GM10847 (cell line): ENCODE data around the gene MINDY2.

Experiments
- POLR2A ChIP-seq: IDR thresholded peaks from 2 replicates; pipeline ENCODE4 v1.6.1; 2011; ENCODE audit not compliant: insufficient read length; ENCODE audit errors: extremely low read depth

Gene MINDY2

GRCh38 chr15:58854593-58854992 is 83.5 kb downstream of the MINDY2 start:
- TF ChIP-seq POLR2A = no peak

GRCh38 chr15:58856086-58856485 is 85.0 kb downstream of the MINDY2 start:
- TF ChIP-seq POLR2A = no peak

GRCh38 chr15:58862326-58862725 is 91.2 kb downstream of the MINDY2 start:
- TF ChIP-seq POLR2A = no peak

GRCh38 chr15:58864602-58865424 is 93.7 kb downstream of the MINDY2 start:
- no peak for TF ChIP-seq POLR2A

- TF ChIP-seq POLR2A = no peak
Measured at GRCh38 chr15:58865425-58865880, 94.4 kb downstream of the MINDY2 start.

- TF ChIP-seq POLR2A = no peak
Measured at GRCh38 chr15:58867926-58868325, 96.8 kb downstream of the MINDY2 start.

- TF ChIP-seq POLR2A = no peak
Measured at GRCh38 chr15:58870451-58870850, 99.3 kb downstream of the MINDY2 start.

GRCh38 chr15:58873267-58873666 is 102.2 kb downstream of the MINDY2 start:
- no peak for TF ChIP-seq POLR2A

GRCh38 chr15:58875343-58875742 is 104.2 kb downstream of the MINDY2 start:
- TF ChIP-seq POLR2A = no peak

GRCh38 chr15:58876306-58877106 is 105.4 kb downstream of the MINDY2 start:
- TF ChIP-seq POLR2A = no peak

- TF ChIP-seq POLR2A = no peak
Measured at GRCh38 chr15:58877999-58878825, 107.1 kb downstream of the MINDY2 start.

- no peak for TF ChIP-seq POLR2A
Measured at GRCh38 chr15:58880320-58880719, 109.2 kb downstream of the MINDY2 start.

GRCh38 chr15:58882243-58882642 is 111.1 kb downstream of the MINDY2 start:
- no peak for TF ChIP-seq POLR2A

- TF ChIP-seq POLR2A = no peak
Measured at GRCh38 chr15:58886921-58887320, 115.8 kb downstream of the MINDY2 start.

- TF ChIP-seq POLR2A = no peak
Measured at GRCh38 chr15:58889363-58889762, 118.3 kb downstream of the MINDY2 start.
